Ectodermal cell (in vitro differentiated cells): ENCODE measurements around the gene NEO1.

Experiments
- H3K27ac ChIP-seq: 2 replicates; pipeline ENCODE4 v1.7.0; 2013; ENCODE audit warnings: mild to moderate bottlenecking, low read depth, low read length; ENCODE audit not compliant: insufficient read depth, poor library complexity, severe bottlenecking
- H3K27me3 ChIP-seq: 2 replicates; pipeline ENCODE4 v1.7.0; 2013; ENCODE audit warnings: mild to moderate bottlenecking, low read length; ENCODE audit not compliant: insufficient read depth, control insufficient read depth, poor library complexity, severe bottlenecking
- H3K36me3 ChIP-seq: one replicate; pipeline ENCODE4 v1.7.0; 2013; ENCODE audit warnings: low read length; ENCODE audit not compliant: control insufficient read depth, insufficient read depth
- H3K4me1 ChIP-seq: one replicate; pipeline ENCODE4 v1.7.0; 2013; ENCODE audit warnings: low read length; ENCODE audit not compliant: control insufficient read depth, insufficient read depth
- H3K4me3 ChIP-seq: 2 replicates; pipeline ENCODE4 v1.7.0; 2013; ENCODE audit warnings: low read depth, low read length, control low read depth; ENCODE audit not compliant: insufficient read depth
- H3K9me3 ChIP-seq: 2 replicates; pipeline ENCODE4 v1.7.0; 2013; ENCODE audit warnings: mild to moderate bottlenecking, low read length, moderate library complexity; ENCODE audit not compliant: control insufficient read depth
- WGBS, 2 experiments: methylation state at CpG; one replicate each; pipeline ENCODE4 v1.1.7; 2013; ENCODE audit warnings: missing lambda C conversion rate in 2 of 2; 5-methylcytosine and 5-hydroxymethylcytosine counted together

The NEO1 gene

DNA sequence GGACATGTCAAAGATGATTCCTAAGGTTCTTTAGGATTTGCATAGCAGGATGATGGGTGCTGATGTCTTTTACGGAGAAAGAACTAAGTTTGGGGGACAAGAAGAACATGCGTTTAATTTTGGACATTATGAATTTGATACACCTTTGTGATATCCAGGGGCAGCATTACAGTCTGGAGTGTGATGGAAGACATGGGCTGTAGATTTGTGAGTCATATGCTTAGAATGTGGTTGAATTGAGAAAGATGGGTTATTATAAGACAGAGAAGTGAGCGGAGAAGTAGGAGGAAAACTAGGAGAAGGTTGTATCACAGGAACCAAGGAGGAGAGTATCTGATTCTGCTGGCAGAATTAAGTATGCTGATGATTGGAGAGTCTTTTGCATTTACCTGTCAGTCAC is 20.6 kb downstream of the NEO1 start:
- no peaks in the 10 kb centered on the region for H3K36me3 ChIP-seq
- H3K4me3 ChIP-seq: no peak overlapping the region
- 92 to 95% methylated on average over 3 of the region's 3 CpGs for WGBS, 2 experiments
- no peaks in the 10 kb centered on the region for H3K9me3 ChIP-seq
- no peak overlapping the region for H3K27ac ChIP-seq
- H3K27me3 ChIP-seq: no peaks in the 10 kb centered on the region
- no peaks in the 10 kb centered on the region for H3K4me1 ChIP-seq

DNA sequence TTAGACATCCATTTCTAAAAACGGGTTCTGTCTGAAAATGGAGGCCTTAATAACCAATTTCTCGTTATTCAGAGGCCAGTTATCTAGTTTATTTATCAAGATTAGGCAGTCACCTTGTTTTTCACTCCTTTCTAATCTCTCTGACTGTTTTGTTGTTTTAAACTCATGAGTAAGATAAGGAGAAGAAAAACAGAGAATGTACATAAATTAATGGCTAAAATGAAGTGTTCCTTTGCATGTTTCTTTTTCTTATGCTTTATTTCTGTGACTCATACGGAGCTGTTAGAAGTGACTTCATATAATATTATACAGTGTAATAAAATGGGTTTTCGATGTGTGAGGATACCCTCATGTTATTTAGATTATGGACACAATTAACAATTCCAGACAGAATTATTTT is 22.0 kb downstream of the NEO1 start:
- H3K4me3 ChIP-seq: no peak overlapping the region
- no peaks in the 10 kb centered on the region for H3K4me1 ChIP-seq
- no peaks in the 10 kb centered on the region for H3K36me3 ChIP-seq
- no peaks in the 10 kb centered on the region for H3K27me3 ChIP-seq
- H3K9me3 ChIP-seq: no peaks in the 10 kb centered on the region
- WGBS, 2 experiments: 80 to 92% methylated on average over 2 to 3 of the region's 4 CpGs
- no peak overlapping the region for H3K27ac ChIP-seq

DNA sequence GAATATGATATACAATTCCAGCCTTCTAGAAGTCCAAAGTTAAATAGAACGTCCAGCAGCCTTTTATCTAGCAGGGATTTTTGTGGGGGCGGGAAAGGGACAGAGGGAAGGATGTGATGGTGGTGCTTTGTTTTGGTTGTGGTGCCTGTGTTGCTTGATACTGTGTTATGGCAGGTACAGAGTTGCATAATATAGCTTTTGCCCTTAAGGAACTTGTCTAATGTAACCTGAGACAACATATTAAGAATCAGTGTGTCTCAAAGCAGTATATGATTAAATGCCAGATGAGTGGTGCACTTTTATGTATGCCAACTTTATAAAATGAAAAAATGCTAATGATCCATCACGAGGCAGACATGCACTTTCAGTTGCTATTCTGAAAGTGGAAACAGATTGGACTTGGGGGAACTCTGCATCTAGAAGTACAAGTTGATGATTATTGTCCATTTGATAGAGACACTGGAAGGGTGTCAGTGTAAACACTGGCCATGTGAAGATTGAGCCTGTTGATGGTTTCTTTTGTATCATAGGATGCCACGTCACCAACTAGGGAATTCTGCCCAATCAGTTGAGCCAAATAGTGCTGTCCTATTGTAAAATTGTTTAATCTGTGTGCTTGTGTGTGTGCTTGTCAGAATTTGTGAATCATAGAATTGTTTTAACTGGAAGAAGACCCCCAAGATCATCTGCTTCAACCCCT is 23.0 kb downstream of the NEO1 start:
- Histone ChIP-seq H3K27ac (no peak overlapping the region), H3K36me3 (no peaks in the 10 kb centered on the region), H3K4me3 (no peak overlapping the region), H3K9me3 (no peaks in the 10 kb centered on the region), H3K4me1 (no peaks in the 10 kb centered on the region), H3K27me3 (no peaks in the 10 kb centered on the region)
- WGBS, 2 experiments: 90 to 96% methylated on average over 4 of the region's 4 CpGs

DNA sequence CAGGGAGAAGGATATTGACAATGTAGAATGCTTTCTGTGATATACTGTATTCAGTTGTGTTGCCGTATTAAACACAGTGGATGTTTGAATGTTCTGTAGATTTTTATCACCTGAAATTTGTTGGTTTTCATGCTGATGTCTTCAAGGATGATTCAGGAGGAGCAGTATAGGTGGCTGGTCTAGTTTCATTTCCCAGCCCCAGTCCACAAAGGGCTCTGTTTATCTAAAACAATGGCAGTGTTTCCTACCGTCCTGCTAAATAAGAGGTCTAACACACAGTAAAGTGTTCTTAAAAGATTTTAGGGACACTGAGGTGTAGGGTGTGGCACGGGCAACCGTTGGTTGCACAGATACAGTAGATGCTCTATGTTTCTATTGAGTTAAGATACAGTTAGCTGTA is 26.0 kb downstream of the NEO1 start:
- WGBS, 2 experiments: 80 to 89% methylated on average over 4 of the region's 4 CpGs
- H3K27ac ChIP-seq: no peak overlapping the region
- H3K4me1 ChIP-seq: no peaks in the 10 kb centered on the region
- H3K4me3 ChIP-seq: no peak overlapping the region
- no peaks in the 10 kb centered on the region for H3K36me3 ChIP-seq
- H3K27me3 ChIP-seq: no peaks in the 10 kb centered on the region
- H3K9me3 ChIP-seq: no peaks in the 10 kb centered on the region

DNA sequence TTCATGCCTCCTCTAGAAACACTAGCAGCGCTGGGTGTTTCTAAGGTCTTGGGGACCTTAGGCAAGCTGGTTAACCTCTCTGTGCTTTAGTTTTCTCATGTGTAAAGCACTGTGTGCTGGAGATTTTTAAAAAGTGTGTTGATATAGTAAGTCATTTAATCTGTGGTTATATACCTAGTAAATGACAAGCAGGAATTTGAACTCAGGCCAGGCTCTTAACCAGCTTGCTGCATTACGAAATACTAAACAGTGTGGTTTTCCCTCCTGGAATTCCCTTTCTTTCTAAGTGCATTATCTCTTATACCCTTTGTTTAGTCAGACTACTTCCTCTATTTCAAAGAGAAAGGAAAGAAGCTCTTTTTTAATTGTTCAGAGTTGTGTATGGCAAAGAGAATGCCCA is 26.5 kb downstream of the NEO1 start:
- no peak overlapping the region for H3K4me3 ChIP-seq
- no peaks in the 10 kb centered on the region for H3K9me3 ChIP-seq
- H3K27me3 ChIP-seq: no peaks in the 10 kb centered on the region
- no peaks in the 10 kb centered on the region for H3K4me1 ChIP-seq
- H3K36me3 ChIP-seq: no peaks in the 10 kb centered on the region
- peak overlapping the region; percentile 28 for H3K27ac ChIP-seq
- WGBS, 2 experiments: 86 to 88% methylated on average over 2 of the region's 2 CpGs

DNA sequence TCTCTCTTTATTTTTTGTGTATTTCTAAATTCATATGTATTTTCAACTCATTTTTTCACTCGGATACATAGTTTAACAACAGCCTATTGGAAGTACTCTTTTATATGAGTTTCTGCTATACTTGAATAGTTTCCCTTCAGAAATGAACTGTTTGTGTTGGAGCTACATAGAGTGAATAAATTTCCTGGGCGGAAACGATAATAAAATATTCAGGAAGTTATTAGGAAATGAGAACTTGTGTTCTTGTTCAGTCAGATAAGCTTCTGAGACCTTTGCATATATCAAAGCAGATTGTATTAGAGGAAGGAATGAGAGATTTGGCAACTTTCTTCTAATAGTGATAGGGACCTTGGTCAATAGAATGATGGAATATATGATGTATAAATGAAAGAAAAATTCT is 27.3 kb downstream of the NEO1 start:
- Histone ChIP-seq H3K4me3 (no peak overlapping the region), H3K27ac (no peak overlapping the region), H3K27me3 (no peaks in the 10 kb centered on the region), H3K9me3 (no peaks in the 10 kb centered on the region), H3K4me1 (no peaks in the 10 kb centered on the region), H3K36me3 (no peaks in the 10 kb centered on the region)
- 95 to 100% methylated on average over 2 of the region's 3 CpGs for WGBS, 2 experiments

DNA sequence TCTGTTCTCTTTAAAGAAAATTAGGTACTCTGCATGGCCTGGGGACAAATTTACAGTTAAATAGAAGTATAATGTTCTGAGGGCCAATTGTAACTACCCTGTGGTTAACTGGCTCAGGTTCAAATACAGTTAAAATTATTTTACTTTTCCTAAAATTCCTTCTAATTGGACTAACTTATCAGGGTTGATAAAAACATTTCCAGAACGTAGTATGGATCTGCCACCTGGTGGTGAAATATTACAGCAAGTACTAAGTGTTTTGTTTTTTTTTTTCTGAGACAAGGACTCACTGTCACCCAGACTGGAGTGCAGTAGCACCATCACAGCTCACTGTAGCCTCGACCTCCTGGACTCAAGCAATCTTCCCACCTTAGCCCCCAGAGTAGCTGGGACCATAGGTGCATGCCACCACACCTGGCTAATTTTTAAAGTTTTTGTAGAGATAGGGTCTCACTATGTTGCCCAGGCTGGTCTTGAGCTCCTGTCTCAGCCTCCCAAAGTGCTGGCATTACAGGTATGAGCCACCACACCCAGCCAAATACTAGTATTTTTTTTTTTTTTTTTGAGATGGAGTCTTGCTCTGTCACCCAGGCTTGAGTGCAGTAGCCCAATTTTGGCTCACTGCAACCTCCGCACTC is 29.2 kb downstream of the NEO1 start:
- H3K27ac ChIP-seq: no peak overlapping the region

DNA sequence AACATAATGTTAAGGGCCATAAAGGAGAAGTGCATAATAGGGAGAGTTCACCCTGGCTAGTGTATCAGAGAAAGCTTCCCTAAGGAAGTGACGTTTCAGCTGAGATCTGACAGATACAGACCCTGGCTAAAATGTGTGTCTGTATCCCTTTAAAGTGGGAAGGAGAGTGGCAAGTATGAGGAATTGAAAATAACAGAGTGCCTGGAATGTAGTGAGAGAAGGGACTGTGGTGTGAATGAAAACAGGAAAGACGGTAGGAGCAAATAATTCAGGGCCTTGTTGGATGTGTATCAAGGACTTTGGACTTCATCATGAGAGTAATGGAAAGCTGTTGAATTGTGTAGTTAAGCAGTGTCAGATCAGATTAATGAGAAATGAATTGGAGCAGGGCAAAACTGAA is 30.5 kb downstream of the NEO1 start:
- WGBS, 2 experiments: 83 to 86% methylated on average over 2 of the region's 2 CpGs
- Histone ChIP-seq H3K27me3 (no peaks in the 10 kb centered on the region), H3K9me3 (no peaks in the 10 kb centered on the region), H3K36me3 (no peaks in the 10 kb centered on the region), H3K4me1 (no peaks in the 10 kb centered on the region), H3K4me3 (no peak overlapping the region), H3K27ac (no peak overlapping the region)

More for the DNA sequence above, 29.2 kb downstream of the NEO1 start:
- no peaks in the 10 kb centered on the region for H3K27me3 ChIP-seq
- H3K36me3 ChIP-seq: no peaks in the 10 kb centered on the region
- H3K4me1 ChIP-seq: no peaks in the 10 kb centered on the region
- 74 to 78% methylated on average over 3 of the region's 3 CpGs for WGBS, 2 experiments
- H3K9me3 ChIP-seq: no peaks in the 10 kb centered on the region
- H3K4me3 ChIP-seq: no peak overlapping the region

DNA sequence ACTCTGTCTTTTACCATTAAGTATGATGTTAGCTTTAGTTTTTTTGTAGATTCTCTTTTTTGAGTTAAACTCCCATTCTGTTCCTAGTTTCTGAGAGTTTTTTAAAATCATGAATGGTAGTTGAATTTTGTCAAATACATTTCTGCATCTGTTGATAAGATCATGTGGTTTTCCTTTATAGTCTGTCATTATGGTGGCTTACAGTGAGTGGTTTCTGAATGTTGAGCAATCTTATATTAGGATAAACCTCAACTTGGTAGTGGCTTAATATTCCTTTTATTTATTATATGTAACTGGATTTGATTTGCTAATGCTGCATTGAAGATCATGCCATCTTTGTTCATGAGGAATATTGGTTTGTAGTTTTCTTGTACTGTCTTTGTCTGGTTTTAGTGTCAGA is 34.8 kb downstream of the NEO1 start:
- Histone ChIP-seq H3K9me3 (no peaks in the 10 kb centered on the region), H3K4me1 (no peaks in the 10 kb centered on the region), H3K4me3 (no peak overlapping the region), H3K27me3 (no peaks in the 10 kb centered on the region), H3K27ac (no peak overlapping the region), H3K36me3 (no peaks in the 10 kb centered on the region)

DNA sequence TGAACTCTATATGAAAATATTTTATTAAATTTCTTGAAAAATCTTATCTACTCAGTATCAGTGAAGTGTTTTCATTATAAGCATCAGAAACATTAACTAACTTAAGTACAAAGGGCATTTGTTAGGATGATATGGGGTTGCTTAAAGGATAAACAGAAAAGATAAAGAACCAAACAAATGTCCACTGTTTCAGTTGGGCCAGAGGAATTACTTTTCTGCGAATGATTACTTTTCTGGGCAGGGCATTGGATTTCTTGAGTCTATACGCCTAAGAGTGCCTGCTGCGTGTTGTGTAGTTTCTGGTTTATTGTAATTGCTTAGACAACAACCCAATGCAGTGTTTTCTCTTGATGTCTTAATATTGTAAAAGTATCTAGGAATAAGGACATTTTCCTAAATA is 52.8 kb downstream of the NEO1 start:
- no peaks in the 10 kb centered on the region for H3K4me1 ChIP-seq
- H3K27ac ChIP-seq: no peak overlapping the region
- no peaks in the 10 kb centered on the region for H3K27me3 ChIP-seq
- no peaks in the 10 kb centered on the region for H3K36me3 ChIP-seq
- H3K4me3 ChIP-seq: no peak overlapping the region
- H3K9me3 ChIP-seq: no peaks in the 10 kb centered on the region
- 97 to 100% methylated on average over 2 to 3 of the region's 3 CpGs for WGBS, 2 experiments
